H9 (cell line): Measurements from ENCODE around the gene THEMIS. TPM values are rescaled to one million over a fixed set of nuclear protein-coding genes. Genes with fewer than 3 reads are reported as not detected.

Experiments used
- DNase-seq: peaks from one replicate; pipeline ENCODE4 v3.0.0-alpha.2; 2017
- H2AFZ ChIP-seq: one replicate; pipeline ENCODE4 v1.6.1; 2013; ENCODE audit warnings: mild to moderate bottlenecking, low read length, control low read depth, moderate library complexity
- H2AK5ac ChIP-seq: 2 replicates; pipeline ENCODE4 v1.6.1; 2013; ENCODE audit warnings: low read length, control low read depth, mixed read lengths; ENCODE audit not compliant: insufficient read length
- H2BK120ac ChIP-seq: one replicate; pipeline ENCODE4 v1.6.1; 2013; ENCODE audit warnings: low read depth, mild to moderate bottlenecking, low read length, control low read depth, inconsistent platforms; ENCODE audit not compliant: poor library complexity, severe bottlenecking
- H2BK12ac ChIP-seq: 2 replicates; pipeline ENCODE4 v1.6.1; 2013; ENCODE audit warnings: low read length, control low read depth, mixed read lengths, low read depth; ENCODE audit not compliant: insufficient read length
- H2BK15ac ChIP-seq: 2 replicates; pipeline ENCODE4 v1.6.1; 2013; ENCODE audit warnings: low read depth, low read length, control low read depth
- H2BK20ac ChIP-seq: one replicate; pipeline ENCODE4 v1.6.1; 2013; ENCODE audit warnings: low read depth, mild to moderate bottlenecking, low read length, control low read depth, inconsistent platforms; ENCODE audit not compliant: poor library complexity, severe bottlenecking
- H2BK5ac ChIP-seq: 2 replicates; pipeline ENCODE4 v1.6.1; 2013; ENCODE audit warnings: low read length, control low read depth, mixed read lengths; ENCODE audit not compliant: insufficient read length
- H3K14ac ChIP-seq: 2 replicates; pipeline ENCODE4 v1.6.1; 2013; ENCODE audit warnings: low read length, control low read depth; ENCODE audit not compliant: insufficient read depth
- H3K18ac ChIP-seq: 2 replicates; pipeline ENCODE4 v1.6.1; 2013; ENCODE audit warnings: low read depth, mild to moderate bottlenecking, mixed read lengths, low read length, control low read depth; ENCODE audit not compliant: insufficient read length
- H3K23ac ChIP-seq: 2 replicates; pipeline ENCODE4 v1.6.1; 2013; ENCODE audit warnings: low read length, control low read depth, mixed read lengths, low read depth; ENCODE audit not compliant: insufficient read length
- H3K23me2 ChIP-seq: 2 replicates; pipeline ENCODE4 v1.6.1; 2013; ENCODE audit warnings: low read depth, mild to moderate bottlenecking, mixed read lengths, low read length, control low read depth; ENCODE audit not compliant: insufficient read length, poor library complexity, severe bottlenecking
- H3K27ac ChIP-seq: 2 replicates; pipeline ENCODE4 v1.5.1; 2013; ENCODE audit warnings: low read length, control low read depth, mixed read lengths, low read depth; ENCODE audit not compliant: insufficient read length
- H3K27me3 ChIP-seq: 2 replicates; pipeline ENCODE4 v1.6.1; 2013; ENCODE audit warnings: low read length, control low read depth, inconsistent platforms; ENCODE audit not compliant: insufficient read depth
- H3K4ac ChIP-seq: 2 replicates; pipeline ENCODE4 v1.6.1; 2013; ENCODE audit warnings: low read depth, mild to moderate bottlenecking, control low read depth, inconsistent platforms, low read length, moderate library complexity
- H3K4me1 ChIP-seq: 2 replicates; pipeline ENCODE4 v1.6.1; 2013; ENCODE audit warnings: low read length, control low read depth, inconsistent platforms; ENCODE audit not compliant: insufficient read depth
- H3K4me2 ChIP-seq: 2 replicates; pipeline ENCODE4 v1.6.1; 2013; ENCODE audit warnings: low read length, control low read depth, mixed read lengths; ENCODE audit not compliant: insufficient read length, insufficient read depth
- H3K56ac ChIP-seq: 2 replicates; pipeline ENCODE4 v1.6.1; 2013; ENCODE audit warnings: low read depth, mild to moderate bottlenecking, mixed read lengths, low read length, control low read depth; ENCODE audit not compliant: insufficient read length
- H3K79me1 ChIP-seq: 2 replicates; pipeline ENCODE4 v1.6.1; 2013; ENCODE audit warnings: low read depth, mild to moderate bottlenecking, moderate library complexity, low read length, control low read depth, inconsistent platforms; ENCODE audit not compliant: insufficient read depth, poor library complexity, severe bottlenecking
- H3K79me2 ChIP-seq: 2 replicates; pipeline ENCODE4 v1.6.1; 2013; ENCODE audit warnings: low read length, control low read depth, inconsistent platforms; ENCODE audit not compliant: insufficient read depth
- H3K9ac ChIP-seq: 2 replicates; pipeline ENCODE4 v1.6.1; 2013; ENCODE audit warnings: low read length, control low read depth, mixed read lengths; ENCODE audit not compliant: insufficient read length; ENCODE audit errors: extremely low read depth
- H3K9me3 ChIP-seq: one replicate; pipeline ENCODE4 v1.6.1; 2013; ENCODE audit warnings: low read depth, low read length, inconsistent platforms; ENCODE audit not compliant: control insufficient read depth
- H3T11ph ChIP-seq: one replicate; pipeline ENCODE4 v1.6.1; 2013; ENCODE audit warnings: mild to moderate bottlenecking, low read length, control low read depth, inconsistent platforms
- H4K20me1 ChIP-seq: one replicate; pipeline ENCODE4 v1.6.1; 2013; ENCODE audit not compliant: control insufficient read depth, insufficient read length, insufficient read depth
- H4K5ac ChIP-seq: 2 replicates; pipeline ENCODE4 v1.6.1; 2013; ENCODE audit warnings: low read depth, mild to moderate bottlenecking, mixed read lengths, low read length, control low read depth; ENCODE audit not compliant: insufficient read length
- H4K8ac ChIP-seq: replicated peaks from 2 replicates; pipeline ENCODE4 v1.6.1; 2013; ENCODE audit warnings: low read length, control low read depth, mixed read lengths, low read depth; ENCODE audit not compliant: insufficient read length
- H4K91ac ChIP-seq: 2 replicates; pipeline ENCODE4 v1.6.1; 2013; ENCODE audit warnings: low read depth, mild to moderate bottlenecking, moderate library complexity, mixed read lengths, low read length, control low read depth; ENCODE audit not compliant: insufficient read length
- H3K27ac Mint-ChIP-seq, 3 experiments: 2 replicates in 2 of 3; 3 replicates in 1 of 3; pipeline ENCODE4 v1.8.0; 2020 to 2021; ENCODE audit warnings: mixed read lengths in 3 of 3, mild to moderate bottlenecking in 1 of 3, moderate library complexity in 1 of 3
- H3K27me3 Mint-ChIP-seq: 2 replicates; pipeline ENCODE4 v1.8.0; 2021; ENCODE audit warnings: low read depth, mild to moderate bottlenecking, moderate library complexity, mixed read lengths
- H3K36me3 Mint-ChIP-seq, 3 experiments: 2 replicates in 2 of 3; 3 replicates in 1 of 3; pipeline ENCODE4 v1.8.0; 2020 to 2021; ENCODE audit warnings: low read depth in 3 of 3, mixed read lengths in 3 of 3; ENCODE audit not compliant: insufficient read depth in 1 of 3
- H3K4me1 Mint-ChIP-seq, 2 experiments: 2 replicates each; pipeline ENCODE4 v1.8.0; 2020; ENCODE audit warnings: mixed read lengths in 2 of 2
- H3K4me3 Mint-ChIP-seq, 2 experiments: 2 replicates in 1 of 2; 3 replicates in 1 of 2; pipeline ENCODE4 v1.8.0; 2020 to 2021; ENCODE audit warnings: mild to moderate bottlenecking in 2 of 2, mixed read lengths in 2 of 2, moderate library complexity in 1 of 2
- H3K9me3 Mint-ChIP-seq, 2 experiments: 2 replicates in 1 of 2; 3 replicates in 1 of 2; pipeline ENCODE4 v1.8.0; 2020; ENCODE audit warnings: mild to moderate bottlenecking in 2 of 2, mixed read lengths in 2 of 2, moderate library complexity in 1 of 2
- WGBS: extraction: QIAGEN DNeasy Blood & Tissue Kit; methylation state at CpG from one replicate; pipeline ENCODE4 v1.1.7; 2013; ENCODE audit warnings: missing lambda C conversion rate, low lambda C conversion rate, mixed read lengths; ENCODE audit not compliant: insufficient read length; ENCODE audit errors: extremely low coverage; 5-methylcytosine and 5-hydroxymethylcytosine counted together
- total RNA-seq: library from RNA; stranded (reverse); gene quantifications from 2 replicates; pipeline ENCODE4 v1.2.1, GENCODE V29; 2021
- TF ChIP-seq, protein P1 (sequence below): fragments of 200-600 bp; sonication (generic); conservative IDR thresholded peaks from 3 replicates; pipeline ENCODE4 v1.8.0; 2021; ENCODE audit warnings: antibody characterized with exemption, mild to moderate bottlenecking

Gene THEMIS
- total RNA-seq, 1 experiment from 2014 or later, result not detected

DNA sequence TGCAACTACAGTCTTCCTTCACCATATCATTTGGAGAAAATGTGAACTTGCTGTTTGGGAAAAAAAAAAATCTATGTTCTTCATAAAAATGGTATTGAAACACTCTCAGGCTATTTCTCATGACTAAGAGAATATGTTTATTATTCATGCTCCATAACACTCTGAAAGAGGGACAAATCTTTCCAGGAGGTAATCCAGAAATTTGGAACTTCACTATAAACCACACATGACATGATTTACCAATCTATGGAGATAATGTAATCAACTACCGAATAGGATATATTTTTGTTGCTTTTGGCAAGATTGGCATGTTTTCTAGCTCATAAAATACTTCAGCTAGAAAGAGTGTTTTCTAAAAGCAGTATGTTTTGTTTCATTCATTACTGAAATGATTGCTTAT, 56.3 kb downstream of the THEMIS start:
- no peak overlapping the region for H3K56ac ChIP-seq
- H3K27me3 Mint-ChIP-seq, result no peaks in the 10 kb centered on the region
- no peaks in the 10 kb centered on the region for H3K9me3 Mint-ChIP-seq
- H3K18ac ChIP-seq, result no peak overlapping the region
- H3K9ac ChIP-seq, result no peak overlapping the region
- H3K4me1 ChIP-seq, result no peaks in the 10 kb centered on the region
- H2BK120ac ChIP-seq, result no peak overlapping the region
- H2AFZ ChIP-seq, result no peak overlapping the region
- no peak overlapping the region for H3T11ph ChIP-seq
- no peak overlapping the region for H3K4me3 Mint-ChIP-seq
- H2AK5ac ChIP-seq, result no peak overlapping the region
- H4K5ac ChIP-seq, result no peak overlapping the region
- no peak overlapping the region for H2BK20ac ChIP-seq
- no peaks in the 10 kb centered on the region for H3K79me1 ChIP-seq
- no peak overlapping the region for H3K27ac ChIP-seq
- H4K20me1 ChIP-seq, result no peaks in the 10 kb centered on the region
- no peak overlapping the region for H4K8ac ChIP-seq
- no CpG with 5 or more reads among the region's 1 CpG for WGBS
- TF ChIP-seq, protein P1, sequence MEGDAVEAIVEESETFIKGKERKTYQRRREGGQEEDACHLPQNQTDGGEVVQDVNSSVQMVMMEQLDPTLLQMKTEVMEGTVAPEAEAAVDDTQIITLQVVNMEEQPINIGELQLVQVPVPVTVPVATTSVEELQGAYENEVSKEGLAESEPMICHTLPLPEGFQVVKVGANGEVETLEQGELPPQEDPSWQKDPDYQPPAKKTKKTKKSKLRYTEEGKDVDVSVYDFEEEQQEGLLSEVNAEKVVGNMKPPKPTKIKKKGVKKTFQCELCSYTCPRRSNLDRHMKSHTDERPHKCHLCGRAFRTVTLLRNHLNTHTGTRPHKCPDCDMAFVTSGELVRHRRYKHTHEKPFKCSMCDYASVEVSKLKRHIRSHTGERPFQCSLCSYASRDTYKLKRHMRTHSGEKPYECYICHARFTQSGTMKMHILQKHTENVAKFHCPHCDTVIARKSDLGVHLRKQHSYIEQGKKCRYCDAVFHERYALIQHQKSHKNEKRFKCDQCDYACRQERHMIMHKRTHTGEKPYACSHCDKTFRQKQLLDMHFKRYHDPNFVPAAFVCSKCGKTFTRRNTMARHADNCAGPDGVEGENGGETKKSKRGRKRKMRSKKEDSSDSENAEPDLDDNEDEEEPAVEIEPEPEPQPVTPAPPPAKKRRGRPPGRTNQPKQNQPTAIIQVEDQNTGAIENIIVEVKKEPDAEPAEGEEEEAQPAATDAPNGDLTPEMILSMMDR, result no peak
- no peak overlapping the region for H3K23ac ChIP-seq
- H3K36me3 Mint-ChIP-seq, result no peaks in the 10 kb centered on the region
- no peak overlapping the region for H2BK5ac ChIP-seq
- H3K4ac ChIP-seq, result no peak overlapping the region
- H3K79me2 ChIP-seq, result no peaks in the 10 kb centered on the region
- no peaks in the 10 kb centered on the region for H3K23me2 ChIP-seq
- H3K27ac Mint-ChIP-seq, result no peak overlapping the region
- no peak overlapping the region for H3K14ac ChIP-seq
- H3K4me1 Mint-ChIP-seq, result no peaks in the 10 kb centered on the region
- H2BK12ac ChIP-seq, result no peak overlapping the region
- no peak overlapping the region for H3K4me2 ChIP-seq
- no peak for DNase-seq
- no peaks in the 10 kb centered on the region for H3K27me3 ChIP-seq
- no peaks in the 10 kb centered on the region for H3K9me3 ChIP-seq
- no peak overlapping the region for H2BK15ac ChIP-seq
- no peak overlapping the region for H4K91ac ChIP-seq
